Karpas-422 (cell line): ENCODE data around the gene CLEC6A. TPM values are rescaled to one million over a fixed set of nuclear protein-coding genes. Genes with fewer than 3 reads are reported as not detected.

Experiments used
- DNase-seq: peaks from one replicate; pipeline ENCODE4 v3.0.0-alpha.2; 2015
- H2AFZ ChIP-seq: fragments of 200-600 bp; sonication (generic); 2 replicates; pipeline ENCODE4 v1.6.1; 2014; ENCODE audit warnings: antibody characterized with exemption, low read length, mixed read lengths
- H3K27ac ChIP-seq: fragments of 200-600 bp; sonication (generic); 2 replicates; pipeline ENCODE4 v1.5.1; 2014; ENCODE audit warnings: mild to moderate bottlenecking, low read length, moderate library complexity
- H3K27me3 ChIP-seq: fragments of 200-600 bp; sonication (generic); 2 replicates; pipeline ENCODE4 v1.6.1; 2014; ENCODE audit warnings: low read length, mixed read lengths
- H3K36me3 ChIP-seq: fragments of 200-600 bp; sonication (generic); 2 replicates; pipeline ENCODE4 v1.6.1; 2014; ENCODE audit warnings: low read length, mixed read lengths; ENCODE audit not compliant: insufficient read depth
- H3K4me1 ChIP-seq: fragments of 200-600 bp; sonication (generic); 2 replicates; pipeline ENCODE4 v1.6.1; 2014; ENCODE audit warnings: mild to moderate bottlenecking, low read length, mixed read lengths
- H3K4me2 ChIP-seq: fragments of 200-600 bp; sonication (generic); 2 replicates; pipeline ENCODE4 v1.6.1; 2014; ENCODE audit warnings: low read length, low read depth, mild to moderate bottlenecking; ENCODE audit not compliant: poor library complexity, severe bottlenecking
- H3K4me3 ChIP-seq: fragments of 200-600 bp; sonication (generic); 2 replicates; pipeline ENCODE4 v1.5.1; 2014; ENCODE audit warnings: mild to moderate bottlenecking, antibody characterized with exemption, low read length, mixed read lengths
- H3K79me2 ChIP-seq: fragments of 200-600 bp; sonication (generic); 2 replicates; pipeline ENCODE4 v1.6.1; 2014; ENCODE audit warnings: mild to moderate bottlenecking, low read length, mixed read lengths
- H3K9ac ChIP-seq: fragments of 200-600 bp; sonication (generic); 2 replicates; pipeline ENCODE4 v1.6.0; 2014; ENCODE audit warnings: low read length
- H3K9me2 ChIP-seq: fragments of 200-600 bp; sonication (generic), shearing (Covaris generic); replicated peaks from 2 replicates; pipeline ENCODE4 v1.6.0; 2014; ENCODE audit warnings: mild to moderate bottlenecking, low read length, moderate library complexity; ENCODE audit not compliant: insufficient read depth
- H3K9me3 ChIP-seq: fragments of 300-700, 200-600 bp; sonication (generic); 2 replicates; pipeline ENCODE4 v1.6.1; 2014; ENCODE audit warnings: low read length, mixed read lengths
- H4K20me1 ChIP-seq: fragments of 200-600 bp; sonication (generic); 2 replicates; pipeline ENCODE4 v1.6.1; 2014; ENCODE audit warnings: mild to moderate bottlenecking, antibody characterized with exemption, low read length, low read depth; ENCODE audit not compliant: insufficient read depth
- total RNA-seq: library from RNA; depleted of rRNA; stranded (reverse); fragments of >200 nt; shearing (Covaris generic); gene quantifications from 2 replicates; pipeline ENCODE4 v1.2.3, GENCODE V29; 2014; ENCODE audit warnings: low replicate concordance

CLEC6A gene
- total RNA-seq, 1 experiment from 2014 or later: not detected

- H3K27me3 ChIP-seq: no peaks in the 10 kb centered on the region
- peaks cover 15% of the 10 kb centered on the region for H3K4me1 ChIP-seq
- H3K9ac ChIP-seq: no peak overlapping the region
- no peaks in the 10 kb centered on the region for H3K9me3 ChIP-seq
- DNase-seq: no peak
- H2AFZ ChIP-seq: no peak overlapping the region
- no peaks in the 10 kb centered on the region for H3K79me2 ChIP-seq
- no peak overlapping the region for H3K4me2 ChIP-seq
- H3K9me2 ChIP-seq: no peaks in the 10 kb centered on the region
- no peaks in the 10 kb centered on the region for H4K20me1 ChIP-seq
- H3K36me3 ChIP-seq: no peaks in the 10 kb centered on the region
- H3K27ac ChIP-seq: no peak overlapping the region
- no peak overlapping the region for H3K4me3 ChIP-seq
Measured at GRCh38 chr12:8504351-8504750, 48.6 kb downstream of the CLEC6A start.

DNA sequence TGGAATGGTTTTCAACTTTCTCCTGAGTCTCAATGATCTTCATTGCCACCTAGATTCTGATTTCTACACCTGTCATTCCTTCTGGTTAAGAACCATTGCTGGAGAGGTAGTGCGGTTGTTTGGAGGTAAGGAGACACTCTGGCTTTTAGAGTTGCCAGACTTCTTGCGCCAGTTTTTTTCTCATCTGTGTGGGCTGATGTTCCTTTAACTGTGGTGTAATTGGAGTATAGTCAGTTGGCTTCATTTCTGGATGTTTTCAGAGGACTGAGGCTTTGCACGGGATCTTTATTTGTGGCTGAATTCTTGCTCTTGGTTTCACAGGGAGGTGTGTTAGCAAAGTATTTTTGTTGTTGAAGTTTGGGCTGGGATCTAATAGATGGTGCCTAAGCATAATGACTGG lies 51.8 kb downstream of the CLEC6A start:
- DNase-seq: no peak
- Histone ChIP-seq H3K27ac (no peak overlapping the region), H3K4me3 (no peak overlapping the region), H3K4me1 (peaks cover 15% of the 10 kb centered on the region), H2AFZ (no peak overlapping the region), H3K4me2 (no peak overlapping the region), H4K20me1 (no peaks in the 10 kb centered on the region), H3K36me3 (no peaks in the 10 kb centered on the region), H3K9me2 (no peaks in the 10 kb centered on the region), H3K9ac (no peak overlapping the region), H3K9me3 (no peaks in the 10 kb centered on the region), H3K27me3 (no peaks in the 10 kb centered on the region), H3K79me2 (no peaks in the 10 kb centered on the region)

GRCh38 chr12:8508223-8508622 lies 52.5 kb downstream of the CLEC6A start:
- H3K4me1 ChIP-seq: peaks cover 15% of the 10 kb centered on the region
- no peaks in the 10 kb centered on the region for H3K79me2 ChIP-seq
- DNase-seq: no peak
- no peaks in the 10 kb centered on the region for H3K9me2 ChIP-seq
- no peak overlapping the region for H3K27ac ChIP-seq
- H3K4me3 ChIP-seq: no peak overlapping the region
- no peaks in the 10 kb centered on the region for H3K9me3 ChIP-seq
- H3K9ac ChIP-seq: no peak overlapping the region
- H4K20me1 ChIP-seq: no peaks in the 10 kb centered on the region
- H3K27me3 ChIP-seq: no peaks in the 10 kb centered on the region
- no peaks in the 10 kb centered on the region for H3K36me3 ChIP-seq
- H3K4me2 ChIP-seq: no peak overlapping the region
- H2AFZ ChIP-seq: no peak overlapping the region

GRCh38 chr12:8508910-8509841 lies 53.4 kb downstream of the CLEC6A start:
- H3K9me2 ChIP-seq: no peaks in the 10 kb centered on the region
- H3K36me3 ChIP-seq: no peaks in the 10 kb centered on the region
- H3K27me3 ChIP-seq: no peaks in the 10 kb centered on the region
- no peak overlapping the region for H3K27ac ChIP-seq
- no peak overlapping the region for H3K4me2 ChIP-seq
- H3K4me3 ChIP-seq: no peak overlapping the region
- H3K79me2 ChIP-seq: no peaks in the 10 kb centered on the region
- H2AFZ ChIP-seq: no peak overlapping the region
- H3K9ac ChIP-seq: no peak overlapping the region
- no peaks in the 10 kb centered on the region for H4K20me1 ChIP-seq
- H3K4me1 ChIP-seq: peaks cover 15% of the 10 kb centered on the region
- no peaks in the 10 kb centered on the region for H3K9me3 ChIP-seq
- peak; percentile 50 for DNase-seq

DNA sequence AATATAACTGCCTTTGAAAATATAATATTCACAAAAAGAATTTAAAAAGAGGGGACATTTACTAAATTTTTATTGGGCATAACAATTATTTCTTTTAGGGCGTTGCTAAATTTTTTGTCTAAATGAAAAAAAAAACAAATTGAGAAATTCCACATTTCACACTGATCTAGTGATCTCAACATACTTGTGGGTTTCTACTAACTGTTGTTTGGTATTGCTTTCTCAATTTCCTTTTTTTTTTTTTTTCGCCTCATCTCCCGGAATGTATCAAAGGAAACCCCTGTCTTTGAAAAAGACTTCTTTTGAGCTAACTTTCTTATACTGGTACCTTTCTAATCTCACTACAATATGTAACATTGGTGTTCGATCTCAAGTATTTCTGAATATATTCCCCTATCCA lies 57.5 kb downstream of the CLEC6A start, which contains the start of gene CLEC4D:
CLEC4D (plus strand) TSS at position 248 of the 400 bp plus-strand sequence. CDS start 230 bp downstream, outside the sequence.
- Histone ChIP-seq H3K79me2 (no peaks in the 10 kb centered on the region), H3K4me1 (peaks cover 11% of the 10 kb centered on the region), H3K27me3 (no peaks in the 10 kb centered on the region), H3K9ac (no peak within 1 kb of the TSS), H4K20me1 (no peaks in the 10 kb centered on the region), H2AFZ (no peak within 1 kb of the TSS), H3K4me3 (no peak within 1 kb of the TSS), H3K9me2 (no peaks in the 10 kb centered on the region), H3K27ac (no peak within 1 kb of the TSS), H3K9me3 (no peaks in the 10 kb centered on the region), H3K4me2 (no peak within 1 kb of the TSS), H3K36me3 (no peaks in the 10 kb centered on the region)
- no peak for DNase-seq

- H3K9ac ChIP-seq: no peak overlapping the region
- H2AFZ ChIP-seq: no peak overlapping the region
- no peaks in the 10 kb centered on the region for H3K9me3 ChIP-seq
- no peaks in the 10 kb centered on the region for H3K79me2 ChIP-seq
- H3K9me2 ChIP-seq: no peaks in the 10 kb centered on the region
- no peak overlapping the region for H3K4me2 ChIP-seq
- no peak overlapping the region for H3K27ac ChIP-seq
- H3K4me3 ChIP-seq: no peak overlapping the region
- H3K27me3 ChIP-seq: no peaks in the 10 kb centered on the region
- no peaks in the 10 kb centered on the region for H4K20me1 ChIP-seq
- no peaks in the 10 kb centered on the region for H3K4me1 ChIP-seq
- DNase-seq: no peak
- H3K36me3 ChIP-seq: no peaks in the 10 kb centered on the region
Measured at GRCh38 chr12:8517971-8518370, 62.2 kb downstream of the CLEC6A start.

GRCh38 chr12:8519171-8519570 lies 63.4 kb downstream of the CLEC6A start:
- Histone ChIP-seq H2AFZ (no peak overlapping the region), H3K9me2 (no peaks in the 10 kb centered on the region), H3K36me3 (no peaks in the 10 kb centered on the region), H3K4me2 (no peak overlapping the region), H3K9me3 (no peaks in the 10 kb centered on the region), H3K4me3 (no peak overlapping the region), H4K20me1 (no peaks in the 10 kb centered on the region), H3K9ac (no peak overlapping the region), H3K27me3 (no peaks in the 10 kb centered on the region), H3K27ac (no peak overlapping the region), H3K79me2 (no peaks in the 10 kb centered on the region), H3K4me1 (no peaks in the 10 kb centered on the region)
- DNase-seq: no peak

- no peaks in the 10 kb centered on the region for H3K9me2 ChIP-seq
- H3K27me3 ChIP-seq: no peaks in the 10 kb centered on the region
- H3K4me2 ChIP-seq: no peak overlapping the region
- no peaks in the 10 kb centered on the region for H3K36me3 ChIP-seq
- DNase-seq: no peak
- no peak overlapping the region for H2AFZ ChIP-seq
- H3K4me1 ChIP-seq: peaks cover 7% of the 10 kb centered on the region; the same call in 1 of the 2 replicates
- no peak overlapping the region for H3K4me3 ChIP-seq
- H3K9me3 ChIP-seq: no peaks in the 10 kb centered on the region
- no peaks in the 10 kb centered on the region for H4K20me1 ChIP-seq
- no peak overlapping the region for H3K9ac ChIP-seq
- no peaks in the 10 kb centered on the region for H3K79me2 ChIP-seq
- no peak overlapping the region for H3K27ac ChIP-seq
Measured at GRCh38 chr12:8527250-8528130, 71.7 kb downstream of the CLEC6A start.
